OCI-LY3 (cell line): Measurements from ENCODE around the gene HOXA5.

Experiments
- CTCF ChIP-seq: fragments of 200-600, 300-600 bp; sonication (generic); IDR thresholded peaks from 2 replicates; pipeline ENCODE4 v1.5.1; 2014; ENCODE audit warnings: antibody characterized with exemption, low read length, low read depth
- EZH2phosphoT487 ChIP-seq: fragments of 200-600 bp; shearing (Covaris generic); IDR thresholded peaks from 2 replicates; pipeline ENCODE4 v1.6.1; 2018; ENCODE audit warnings: antibody characterized with exemption, mixed run types, low read depth

GRCh38 chr7:27092819-27093110, 50.7 kb downstream of the HOXA5 start:
- no peak for TF ChIP-seq CTCF
- no peak for TF ChIP-seq EZH2phosphoT487
